K562 (cell line): ENCODE results near the gene OOSP1. TPM values are rescaled to one million over a fixed set of nuclear protein-coding genes. Genes with fewer than 3 reads are reported as not detected.

Experiments
- C11orf30 ChIP-seq: fragments of 450-650 bp; IDR thresholded peaks from 2 replicates; pipeline ENCODE4 v1.6.1; 2016; ENCODE audit warnings: low read depth, mild to moderate bottlenecking
- CBFA2T3 ChIP-seq: fragments of 450-650 bp; IDR thresholded peaks from 2 replicates; pipeline ENCODE4 v1.6.1; 2017
- CREB3 ChIP-seq: fragments of 450-650 bp; conservative IDR thresholded peaks from 2 replicates; pipeline ENCODE4 v1.6.1; 2016; ENCODE audit warnings: missing genetic modification characterization, low read depth, mild to moderate bottlenecking, missing compliant biosample characterization, moderate library complexity
- DACH1 ChIP-seq: fragments of 450-650 bp; IDR thresholded peaks from 2 replicates; pipeline ENCODE4 v1.6.1; 2018; ENCODE audit not compliant: partially characterized antibody
- DPF2 ChIP-seq: fragments of 450-650 bp; IDR thresholded peaks from 2 replicates; pipeline ENCODE4 v1.6.1; 2016
- EP400 ChIP-seq: fragments of 450-650 bp; IDR thresholded peaks from 2 replicates; pipeline ENCODE4 v1.6.1; 2017; ENCODE audit warnings: antibody characterized with exemption, mild to moderate bottlenecking, moderate library complexity
- FOS ChIP-seq: IDR thresholded peaks from 3 replicates; pipeline ENCODE4 v1.6.1; 2011; ENCODE audit not compliant: insufficient read length; ENCODE audit errors: extremely low read depth
- FOXJ3 ChIP-seq: sonication (generic); formaldehyde crosslinking; IDR thresholded peaks from 2 replicates; pipeline ENCODE4 v1.4.0; 2020; ENCODE audit warnings: mild to moderate bottlenecking, missing genetic modification reagents
- GTF2A2 ChIP-seq: IDR thresholded peaks from 2 replicates; pipeline ENCODE4 v1.6.1; 2016; ENCODE audit warnings: mild to moderate bottlenecking, missing genetic modification characterization, missing compliant biosample characterization
- GTF2E2 ChIP-seq: fragments of 200-800 bp; sonication (Bioruptor generic); IDR thresholded peaks from 2 replicates; pipeline ENCODE4 v1.6.1; 2016; ENCODE audit warnings: missing genetic modification characterization, missing compliant biosample characterization
- HDAC1 ChIP-seq, 2 experiments: fragments of 450-650 bp; IDR thresholded peaks; 2 replicates each; pipeline ENCODE4 v1.6.1; 2016 to 2017; ENCODE audit warnings: inconsistent platforms in 1 of 2, mild to moderate bottlenecking in 1 of 2, moderate library complexity in 1 of 2
- IRF1 ChIP-seq: sonication (generic); formaldehyde crosslinking; IDR thresholded peaks from 2 replicates; pipeline ENCODE4 v1.8.0; 2022; ENCODE audit warnings: missing genetic modification reagents, mild to moderate bottlenecking, borderline replicate concordance
- KLF16 ChIP-seq: IDR thresholded peaks from 2 replicates; pipeline ENCODE4 v1.6.1; 2016; ENCODE audit warnings: antibody characterized with exemption
- MAFG ChIP-seq: fragments of 450-650 bp; conservative IDR thresholded peaks from 2 replicates; pipeline ENCODE4 v1.6.1; 2016; ENCODE audit warnings: missing genetic modification characterization, missing compliant biosample characterization
- MAZ ChIP-seq, 2 experiments: fragments of 450-650 bp in 1 of 2; sonication (generic) in 1 of 2; formaldehyde crosslinking; IDR thresholded peaks in 1 of 2; conservative IDR thresholded peaks in 1 of 2; 2 replicates each; pipeline versions ENCODE4 v1.4.0 to v1.5.0; 2020; ENCODE audit warnings: mild to moderate bottlenecking in 1 of 2, missing genetic modification reagents in 1 of 2
- MYC ChIP-seq, 2 experiments: fragments of 250-450 bp in 1 of 2; sonication (Bioruptor Pico) in 1 of 2; IDR thresholded peaks; 2 replicates each; pipeline versions ENCODE4 v1.5.1 to v1.6.1; 2012 to 2021; ENCODE audit warnings: low read depth in 2 of 2, borderline replicate concordance in 1 of 2, improper control_type of control experiment in 1 of 2, low read length in 1 of 2, mild to moderate bottlenecking in 1 of 2, moderate library complexity in 1 of 2
- PCBP2 ChIP-seq: fragments of 200-400 bp; formaldehyde crosslinking; IDR thresholded peaks from 2 replicates; pipeline ENCODE4 v1.6.1; 2018; ENCODE audit warnings: low read length, low read depth, mild to moderate bottlenecking, moderate library complexity; ENCODE audit not compliant: poor library complexity, severe bottlenecking
- PHF21A ChIP-seq: fragments of 450-650 bp; IDR thresholded peaks from 2 replicates; pipeline ENCODE4 v1.6.1; 2017; ENCODE audit warnings: low read depth, borderline replicate concordance
- PHTF2 ChIP-seq: fragments of 250-450 bp; sonication (Bioruptor Pico); IDR thresholded peaks from 2 replicates; pipeline ENCODE4 v1.5.0; 2021; ENCODE audit warnings: mild to moderate bottlenecking
- RAD51 ChIP-seq: fragments of 450-650 bp; IDR thresholded peaks from 2 replicates; pipeline ENCODE4 v1.7.1; 2016; ENCODE audit warnings: low read depth, mild to moderate bottlenecking, borderline replicate concordance
- RFX1 ChIP-seq: fragments of 450-650 bp; IDR thresholded peaks from 2 replicates; pipeline ENCODE4 v1.6.1; 2016; ENCODE audit warnings: mild to moderate bottlenecking, moderate library complexity
- SRSF3 ChIP-seq: fragments of 200-400 bp; formaldehyde crosslinking; IDR thresholded peaks from 2 replicates; pipeline ENCODE4 v1.6.1; 2016; ENCODE audit warnings: mild to moderate bottlenecking, low read length, moderate library complexity; ENCODE audit not compliant: insufficient read depth
- TRIM24 ChIP-seq, 2 experiments: fragments of 450-650 bp; IDR thresholded peaks; 2 replicates each; pipeline ENCODE4 v1.6.1; 2016
- U2AF1 ChIP-seq: fragments of 200-400 bp; formaldehyde crosslinking; optimal IDR thresholded peaks from 2 replicates; pipeline ENCODE3; 2017; ENCODE audit warnings: mild to moderate bottlenecking, low read depth, low read length, moderate library complexity
- ZBTB26 ChIP-seq: fragments of 450-650 bp; formaldehyde crosslinking; IDR thresholded peaks from 2 replicates; pipeline ENCODE4 v1.4.0; 2022; ENCODE audit warnings: missing genetic modification characterization
- ZC3H11A ChIP-seq: IDR thresholded peaks from 2 replicates; pipeline ENCODE4 v1.6.1; 2012; ENCODE audit warnings: low read depth, low read length, improper control_type of control experiment
- ZNF384 ChIP-seq: IDR thresholded peaks from 2 replicates; pipeline ENCODE4 v1.6.1; 2012; ENCODE audit warnings: low read depth, low read length, improper control_type of control experiment
- ZNF76 ChIP-seq: fragments of 250-450 bp; sonication (Bioruptor Pico); IDR thresholded peaks from 2 replicates; pipeline ENCODE4 v1.4.0; 2020; ENCODE audit warnings: mild to moderate bottlenecking, moderate library complexity, borderline replicate concordance
- ZSCAN29 ChIP-seq: fragments of 450-650 bp; IDR thresholded peaks from 2 replicates; pipeline ENCODE4 v1.6.1; 2017
- polyA plus RNA-seq, 8 experiments: library from polyadenylated mRNA; depleted of rRNA in 4 of 8; stranded (reverse) in 5 of 8; unstranded in 3 of 8; fragments of >200 nt; fragmentation: Nextera tagmentation in 2 of 8; fragmentation: Illumina TruSeq in 1 of 8; extraction: Ambion mirVana in 2 of 8; extraction: Trizol in 1 of 8; gene quantifications; 2 replicates each; pipeline versions ENCODE4 v1.2.1 to v1.2.3, GENCODE V29; 2011 to 2014; ENCODE audit warnings: inconsistent platforms in 1 of 8, missing spikeins in 1 of 8
- total RNA-seq, 7 experiments: library from RNA; depleted of rRNA in 6 of 7; stranded (reverse); fragments of >200 nt in 6 of 7; fragmentation: Illumina TruSeq in 2 of 7; extraction: Trizol in 2 of 7; gene quantifications; 2 replicates each; pipeline versions ENCODE4 v1.2.1 to v1.2.3, GENCODE V29; 2011 to 2021; ENCODE audit warnings: low replicate concordance in 1 of 7

The OOSP1 gene
- total and polyA plus RNA-seq, 9 of the 15 experiments (the other 6 are each of a cell fraction or from before 2014, with no cell fraction given), result 0.14 to 3.0 (median 0.61) TPM

- TF ChIP-seq HDAC1 (IDR thresholded peaks at IDR 0.05) (peak in 1 of 2 experiments; percentile 55; a peak in 1 of 4 replicates), GTF2E2 (no peak), DPF2 (0 out of 2 replicates have a peak, but pooled peaks have one; percentile 27), PCBP2 (no peak), U2AF1 (no peak), ZC3H11A (no peak), ZBTB26 (CRISPR knock-in tag) (no peak), PHF21A (no peak), TRIM24 (IDR thresholded peaks at IDR 0.05) (peak in 1 of 2 experiments; percentile 19; a peak in 2 of 4 replicates), KLF16 (no peak), C11orf30 (peak; percentile 84), RAD51 (no peak), CBFA2T3 (0 out of 2 replicates have a peak, but pooled peaks have one; percentile 12), CREB3 (tag) (no peak), ZSCAN29 (no peak), PHTF2 (CRISPR knock-in tag) (no peak), MAFG (tag) (peak; percentile 77), GTF2A2 (tag) (no peak), RFX1 (no peak), MAZ (CRISPR knock-in tag; conservative IDR thresholded peaks at IDR 0.05 in 1 of 2, IDR thresholded peaks at IDR 0.05 in 1 of 2) (peak in 1 of 2 experiments; percentile 31; a peak in 1 of 4 replicates), DACH1 (no peak), ZNF76 (CRISPR knock-in tag) (no peak), FOXJ3 (CRISPR knock-in tag) (no peak), SRSF3 (no peak), EP400 (peak; percentile 11; the same call in 1 of the 2 replicates), MYC (IDR thresholded peaks at IDR 0.05; ENCODE audit: low read depth, low read length) (no peak), MYC (CRISPR knock-in tag; IDR thresholded peaks at IDR 0.05; ENCODE audit: borderline replicate concordance, low read depth) (no peak), ZNF384 (no peak), FOS (no peak), IRF1 (CRISPR knock-in tag) (no peak)
Observed at GRCh38 chr11:59891781-59892181, 46.5 kb upstream of the OOSP1 start (continued).
